Activated B cell treated with CpG ODN at 0.5 μM for 24 hours (primary cell): Measurements from ENCODE around the gene NHLRC1. TPM values are rescaled to one million over a fixed set of nuclear protein-coding genes. Genes with fewer than 3 reads are reported as not detected.

ENCODE experiments used
- ATAC-seq: fragments of 200-7000 bp; cut with Tn5 transposase; one replicate; pipeline ENCODE4 v1.10.0; 2021; ENCODE audit warnings: low read depth, mild to moderate bottlenecking, moderate library complexity
- CTCF ChIA-PET: fragments of 350-600 bp; sonication (Branson Sonifier 250); formaldehyde crosslinking; loops from one replicate; lab custom pipeline; 2021; ENCODE audit warnings: antibody characterized with exemption; lab: Charles Lee
- POLR2A ChIA-PET: fragments of 350-600 bp; sonication (Branson Sonifier 250); formaldehyde crosslinking; loops from one replicate; lab custom pipeline; 2021; ENCODE audit warnings: antibody characterized with exemption; lab: Charles Lee
- DNase-seq: peaks from one replicate; pipeline ENCODE4 v3.0.0; 2022
- H3K27ac Mint-ChIP-seq: one replicate; pipeline ENCODE4 v1.8.0; 2020; ENCODE audit warnings: mixed read lengths
- H3K27me3 Mint-ChIP-seq: one replicate; pipeline ENCODE4 v1.8.0; 2021; ENCODE audit warnings: mixed read lengths
- H3K36me3 Mint-ChIP-seq: one replicate; pipeline ENCODE4 v1.8.0; 2021; ENCODE audit warnings: low read depth, mixed read lengths
- H3K4me1 Mint-ChIP-seq: one replicate; pipeline ENCODE4 v1.8.0; 2021; ENCODE audit warnings: mixed read lengths
- H3K4me3 Mint-ChIP-seq: one replicate; pipeline ENCODE4 v1.8.0; 2020; ENCODE audit warnings: mild to moderate bottlenecking, mixed read lengths
- H3K9me3 Mint-ChIP-seq: one replicate; pipeline ENCODE4 v1.8.0; 2020; ENCODE audit warnings: mixed read lengths
- CTCF ChIP-seq: fragments of 200-600 bp; IDR thresholded peaks from one replicate; pipeline ENCODE4 v1.8.0; 2022; ENCODE audit warnings: antibody characterized with exemption, mild to moderate bottlenecking
- intact Hi-C: fragments of 100-400 bp; cut with micrococcal nuclease; formaldehyde crosslinking; loops from one replicate; pipeline ENCODE4 v1.15.1; 2024
- total RNA-seq: library from RNA; stranded (reverse); gene quantifications from 2 replicates; pipeline ENCODE4 v1.2.3, GENCODE V29; 2022

Gene NHLRC1
- total RNA-seq, 1 donor from 2014 or later: 1.2 TPM

GRCh38 chr6:18165751-18166150 is 43.3 kb upstream of the NHLRC1 start:
- intact Hi-C loops: no loop called here
- Mint-ChIP-seq H3K4me1 (no peaks in the 10 kb centered on the region), H3K36me3 (peaks cover 60% of the 10 kb centered on the region)

GRCh38 chr6:18162401-18162800 is 39.9 kb upstream of the NHLRC1 start:
- Mint-ChIP-seq H3K27me3 (no peaks in the 10 kb centered on the region), H3K27ac (no peak overlapping the region), H3K9me3 (no peaks in the 10 kb centered on the region), H3K4me1 (no peaks in the 10 kb centered on the region), H3K36me3 (peaks cover 58% of the 10 kb centered on the region), H3K4me3 (no peak overlapping the region)
- no peak for ATAC-seq
- intact Hi-C loops: no loop called here
- TF ChIP-seq CTCF: no peak
- POLR2A ChIA-PET: no interaction called here
- CTCF ChIA-PET: no interaction called here
- DNase-seq: no peak

More at GRCh38 chr6:18165751-18166150, 43.3 kb upstream of the NHLRC1 start:
- H3K27me3 Mint-ChIP-seq: no peaks in the 10 kb centered on the region
- no peak for TF ChIP-seq CTCF
- no peaks in the 10 kb centered on the region for H3K9me3 Mint-ChIP-seq
- CTCF ChIA-PET: no interaction called here
- no peak for DNase-seq
- H3K4me3 Mint-ChIP-seq: no peak overlapping the region
- POLR2A ChIA-PET: no interaction called here
- no peak for ATAC-seq
- H3K27ac Mint-ChIP-seq: no peak overlapping the region

GRCh38 chr6:18161431-18161830 is 39.0 kb upstream of the NHLRC1 start:
- ATAC-seq (no peak), DNase-seq (no peak)
- no peak for TF ChIP-seq CTCF
- Mint-ChIP-seq H3K27me3 (no peaks in the 10 kb centered on the region), H3K27ac (no peak overlapping the region), H3K4me3 (no peak overlapping the region), H3K4me1 (peaks cover 2% of the 10 kb centered on the region), H3K36me3 (peaks cover 54% of the 10 kb centered on the region), H3K9me3 (no peaks in the 10 kb centered on the region)
- ChIA-PET CTCF (no interaction called here), POLR2A (interaction anchor here (0.7 kb wide), 1 partner anchor 8 kb away, joined by 11 read pairs; no protein-coding TSS in a partner anchor)
- intact Hi-C loops: no loop called here

GRCh38 chr6:18160911-18161310 is 38.4 kb upstream of the NHLRC1 start:
- intact Hi-C loops: no loop called here
- no peak for ATAC-seq
- no peaks in the 10 kb centered on the region for H3K27me3 Mint-ChIP-seq
- POLR2A ChIA-PET: interaction anchor here (0.7 kb wide), 1 partner anchor 9 kb away, joined by 11 read pairs; no protein-coding TSS in a partner anchor
- CTCF ChIA-PET: no interaction called here
- H3K4me1 Mint-ChIP-seq: peaks cover 8% of the 10 kb centered on the region
- no peak for TF ChIP-seq CTCF
- H3K9me3 Mint-ChIP-seq: no peaks in the 10 kb centered on the region
- H3K36me3 Mint-ChIP-seq: peaks cover 54% of the 10 kb centered on the region
- DNase-seq: no peak
- H3K4me3 Mint-ChIP-seq: no peak overlapping the region
- H3K27ac Mint-ChIP-seq: no peak overlapping the region

GRCh38 chr6:18155864-18156421 is 33.5 kb upstream of the NHLRC1 start:
- H3K27ac Mint-ChIP-seq: peak overlapping the region; percentile 83

More at GRCh38 chr6:18155864-18156421, 33.5 kb upstream of the NHLRC1 start:
- no peaks in the 10 kb centered on the region for H3K9me3 Mint-ChIP-seq
- intact Hi-C loops: loop anchor here (1.0 to 5.0 kb wide), 11 partner anchors 25 to 556 kb away; partner anchors contain the start of genes FAM8A1, NHLRC1, NUP153 and RNF144B
- DNase-seq (peak; percentile 58), ATAC-seq (peak; percentile 26)
- TF ChIP-seq CTCF: no peak
- no peaks in the 10 kb centered on the region for H3K27me3 Mint-ChIP-seq
- ChIA-PET POLR2A (interaction anchor here (0.5 to 2.2 kb wide), 8 partner anchors 23 to 453 kb away, joined by 3 to 15 read pairs (median 4); partner anchors contain the start of genes DEK and NUP153), CTCF (no interaction called here)
- H3K36me3 Mint-ChIP-seq: peaks cover 20% of the 10 kb centered on the region
- peak overlapping the region; percentile 97 for H3K4me3 Mint-ChIP-seq
- H3K4me1 Mint-ChIP-seq: peaks cover 28% of the 10 kb centered on the region
